K562 (cell line): Measurements from ENCODE around the gene C6orf47. TPM values are rescaled to one million over a fixed set of nuclear protein-coding genes. Genes with fewer than 3 reads are reported as not detected.

Experiments
- ARNT ChIP-seq, 2 experiments: fragments of 450-650 bp; IDR thresholded peaks; 2 replicates each; pipeline ENCODE4 v1.6.1; 2016; ENCODE audit warnings: mild to moderate bottlenecking in 1 of 2
- CBX5 ChIP-seq: IDR thresholded peaks from 2 replicates; pipeline ENCODE4 v1.6.1; 2014; ENCODE audit warnings: low read depth, borderline replicate concordance
- CHAMP1 ChIP-seq: fragments of 450-650 bp; IDR thresholded peaks from 2 replicates; pipeline ENCODE4 v1.6.1; 2016; ENCODE audit warnings: mild to moderate bottlenecking
- E2F4 ChIP-seq: sonication (generic); formaldehyde crosslinking; IDR thresholded peaks from 2 replicates; pipeline ENCODE4 v1.8.0; 2022; ENCODE audit warnings: mild to moderate bottlenecking, low read depth, missing genetic modification reagents
- EP300 ChIP-seq: IDR thresholded peaks from 2 replicates; pipeline ENCODE4 v1.6.1; 2012; ENCODE audit warnings: low read length, improper control_type of control experiment
- FOXP1 ChIP-seq: sonication (generic); formaldehyde crosslinking; IDR thresholded peaks from 2 replicates; pipeline ENCODE4 v1.8.0; 2022; ENCODE audit warnings: mild to moderate bottlenecking, missing genetic modification reagents
- HDGF ChIP-seq: fragments of 450-650 bp; IDR thresholded peaks from 2 replicates; pipeline ENCODE4 v1.6.1; 2016
- MTA2 ChIP-seq: fragments of 450-650 bp; IDR thresholded peaks from 2 replicates; pipeline ENCODE4 v1.6.1; 2016; ENCODE audit warnings: low read depth
- MYC ChIP-seq, 2 experiments: fragments of 250-450 bp in 1 of 2; sonication (Bioruptor Pico) in 1 of 2; IDR thresholded peaks; 2 replicates each; pipeline versions ENCODE4 v1.5.1 to v1.6.1; 2012 to 2021; ENCODE audit warnings: low read depth in 2 of 2, borderline replicate concordance in 1 of 2, improper control_type of control experiment in 1 of 2, low read length in 1 of 2, mild to moderate bottlenecking in 1 of 2, moderate library complexity in 1 of 2
- NFE2L1 ChIP-seq: fragments of 450-650 bp; IDR thresholded peaks from 2 replicates; pipeline ENCODE4 v1.6.1; 2016; ENCODE audit warnings: missing genetic modification characterization, low read depth, mild to moderate bottlenecking, missing compliant biosample characterization, moderate library complexity, borderline replicate concordance
- NR0B1 ChIP-seq: fragments of 450-650 bp; IDR thresholded peaks from one replicate; pipeline ENCODE4 v1.6.1; 2018; ENCODE audit warnings: mild to moderate bottlenecking, moderate library complexity; ENCODE audit not compliant: partially characterized antibody
- NR2C1 ChIP-seq, 2 experiments: fragments of 450-650 bp; IDR thresholded peaks; 2 replicates each; pipeline ENCODE4 v1.6.1; 2017; ENCODE audit warnings: mild to moderate bottlenecking in 2 of 2, antibody characterized with exemption in 1 of 2, inconsistent platforms in 1 of 2, missing compliant biosample characterization in 1 of 2, missing genetic modification characterization in 1 of 2
- RBM17 ChIP-seq: fragments of 200-400 bp; formaldehyde crosslinking; IDR thresholded peaks from 2 replicates; pipeline ENCODE4 v1.6.1; 2017; ENCODE audit warnings: low read depth, mild to moderate bottlenecking, low read length, borderline replicate concordance
- SAFB2 ChIP-seq: fragments of 200-400 bp; formaldehyde crosslinking; IDR thresholded peaks from 2 replicates; pipeline ENCODE4 v1.6.1; 2018; ENCODE audit warnings: borderline replicate concordance, low read length, low read depth, moderate library complexity; ENCODE audit not compliant: severe bottlenecking
- SMAD2 ChIP-seq: fragments of 150-350 bp; IDR thresholded peaks from 2 replicates; pipeline ENCODE4 v1.6.1; 2014; ENCODE audit warnings: low read depth, mild to moderate bottlenecking, low read length
- SNIP1 ChIP-seq: fragments of 450-650 bp; IDR thresholded peaks from 2 replicates; pipeline ENCODE4 v1.7.1; 2017; ENCODE audit warnings: low read depth, mild to moderate bottlenecking
- U2AF1 ChIP-seq: fragments of 200-400 bp; formaldehyde crosslinking; optimal IDR thresholded peaks from 2 replicates; pipeline ENCODE3; 2017; ENCODE audit warnings: mild to moderate bottlenecking, low read depth, low read length, moderate library complexity
- ZBTB43 ChIP-seq: sonication (generic); formaldehyde crosslinking; IDR thresholded peaks from 2 replicates; pipeline ENCODE4 v1.8.0; 2023; ENCODE audit warnings: mild to moderate bottlenecking, missing genetic modification reagents
- ZBTB7A ChIP-seq: IDR thresholded peaks from 2 replicates; pipeline ENCODE4 v1.6.1; 2011; ENCODE audit warnings: low read depth, mild to moderate bottlenecking, low read length, moderate library complexity, borderline replicate concordance; ENCODE audit not compliant: control insufficient read depth
- ZNF232 ChIP-seq: sonication (generic); formaldehyde crosslinking; IDR thresholded peaks from 2 replicates; pipeline ENCODE4 v1.8.0; 2022; ENCODE audit warnings: mild to moderate bottlenecking, missing genetic modification reagents
- ZNF780A ChIP-seq: fragments of 250-450 bp; sonication (Bioruptor Pico); IDR thresholded peaks from 2 replicates; pipeline ENCODE4 v1.5.0; 2021; ENCODE audit warnings: mild to moderate bottlenecking
- polyA plus RNA-seq, 8 experiments: library from polyadenylated mRNA; depleted of rRNA in 4 of 8; stranded (reverse) in 5 of 8; unstranded in 3 of 8; fragments of >200 nt; fragmentation: Nextera tagmentation in 2 of 8; fragmentation: Illumina TruSeq in 1 of 8; extraction: Ambion mirVana in 2 of 8; extraction: Trizol in 1 of 8; gene quantifications; 2 replicates each; pipeline versions ENCODE4 v1.2.1 to v1.2.3, GENCODE V29; 2011 to 2014; ENCODE audit warnings: inconsistent platforms in 1 of 8, missing spikeins in 1 of 8
- total RNA-seq, 7 experiments: library from RNA; depleted of rRNA in 6 of 7; stranded (reverse); fragments of >200 nt in 6 of 7; fragmentation: Illumina TruSeq in 2 of 7; extraction: Trizol in 2 of 7; gene quantifications; 2 replicates each; pipeline versions ENCODE4 v1.2.1 to v1.2.3, GENCODE V29; 2011 to 2021; ENCODE audit warnings: low replicate concordance in 1 of 7

Gene C6orf47
- total and polyA plus RNA-seq, 9 of the 15 experiments (the other 6 are each of a cell fraction or from before 2014, with no cell fraction given), result 0.14 to 43.8 (median 27.0) TPM

- peak; percentile 84; the same call in 1 of the 2 replicates for TF ChIP-seq HDGF
- TF ChIP-seq ZNF232 (CRISPR knock-in tag), result peak; percentile 71; the same call in 1 of the 2 replicates
- TF ChIP-seq ZNF780A (CRISPR knock-in tag), result no peak
- TF ChIP-seq CBX5, result no peak
- no peak for TF ChIP-seq U2AF1
- TF ChIP-seq ZBTB43 (CRISPR knock-in tag), result peak; percentile 88
- TF ChIP-seq SAFB2, result no peak
- TF ChIP-seq MYC (IDR thresholded peaks at IDR 0.05; ENCODE audit: low read depth, low read length), result peak; percentile 94
- TF ChIP-seq MYC (CRISPR knock-in tag; IDR thresholded peaks at IDR 0.05; ENCODE audit: borderline replicate concordance, low read depth), result peak; percentile 53; the same call in 1 of the 2 replicates
- TF ChIP-seq SMAD2, result 0 out of 2 replicates have a peak, but pooled peaks have one; percentile 5
- no peak for TF ChIP-seq NFE2L1 (tag)
- no peak for TF ChIP-seq NR2C1 (IDR thresholded peaks at IDR 0.05)
- TF ChIP-seq NR2C1 (tag; IDR thresholded peaks at IDR 0.05), result peak; percentile 81
- peak; percentile 61 for TF ChIP-seq EP300
- no peak for TF ChIP-seq NR0B1
- TF ChIP-seq RBM17, result no peak
- TF ChIP-seq E2F4 (CRISPR knock-in tag), result peak; percentile 91
- 0 out of 2 replicates have a peak, but pooled peaks have one; percentile 24 for TF ChIP-seq SNIP1
- no peak for TF ChIP-seq CHAMP1
- TF ChIP-seq ARNT (IDR thresholded peaks at IDR 0.05), result peak in 1 of 2 experiments; percentile 62; a peak in 2 of 4 replicates
- 0 out of 2 replicates have a peak, but pooled peaks have one; percentile 6 for TF ChIP-seq MTA2
- TF ChIP-seq ZBTB7A, result no peak
- peak; percentile 100 for TF ChIP-seq FOXP1 (CRISPR knock-in tag)
Observed at GRCh38 chr6:31664790-31665500, 4.4 kb upstream of the C6orf47 start, which contains the start of gene GPANK1 (continued).
